ENCODE measurements around the gene MID1.

The MID1 gene

GRCh38 chrX:10620121-10620699, at the start of gene MID1:
Gene MID1, minus strand, starts transcription at chrX:10620585. Its CDS starts 53,038 bp downstream, at chrX:10567547.
- DNase-seq, result peak; percentile 90

DNA sequence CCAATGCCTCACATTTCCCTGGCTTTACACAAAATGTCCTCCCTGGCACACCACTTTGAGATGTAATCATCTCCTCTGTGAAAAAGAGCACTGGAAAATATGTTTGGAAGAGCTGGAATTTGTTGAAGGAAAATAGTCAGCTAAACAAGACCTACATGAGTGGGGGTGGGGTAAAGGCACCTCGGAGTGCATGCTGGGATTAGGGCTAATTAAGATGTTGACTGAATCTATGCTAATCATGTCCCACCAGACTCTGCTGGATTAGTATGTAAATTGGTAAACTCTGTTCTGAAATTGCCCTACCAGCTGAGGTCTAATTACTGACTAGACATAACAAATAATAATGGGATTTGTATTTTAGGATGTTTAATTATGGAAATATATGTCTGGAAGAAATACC, 46.8 kb upstream of the MID1 start:
- DNase-seq, result no peak

- DNase-seq, result no peak
Observed at GRCh38 chrX:10666102-10666501, 45.7 kb upstream of the MID1 start.

GRCh38 chrX:10665681-10666080, 45.3 kb upstream of the MID1 start:
- DNase-seq, result no peak

DNA sequence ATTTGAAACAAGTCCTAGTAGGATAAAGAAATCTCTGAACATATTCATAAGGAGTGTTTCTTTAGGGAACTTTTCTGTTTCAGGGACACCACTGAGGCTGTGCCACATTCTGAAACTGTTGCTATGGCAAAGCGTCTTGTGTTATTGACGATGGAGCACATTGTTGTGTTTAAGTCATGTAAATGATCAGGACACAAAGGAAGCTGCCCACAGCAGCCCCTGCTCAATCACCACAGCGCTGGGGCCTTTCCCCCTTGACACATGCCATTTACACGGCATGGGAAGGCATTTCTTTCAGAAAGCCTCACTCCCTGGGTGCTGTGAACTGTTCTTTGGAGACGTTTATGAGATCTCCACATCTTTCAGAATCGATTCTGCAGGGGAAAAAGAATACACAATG, 39.8 kb upstream of the MID1 start:
- DNase-seq, result no peak

GRCh38 chrX:10656214-10656613, 35.8 kb upstream of the MID1 start:
- DNase-seq, result no peak

DNA sequence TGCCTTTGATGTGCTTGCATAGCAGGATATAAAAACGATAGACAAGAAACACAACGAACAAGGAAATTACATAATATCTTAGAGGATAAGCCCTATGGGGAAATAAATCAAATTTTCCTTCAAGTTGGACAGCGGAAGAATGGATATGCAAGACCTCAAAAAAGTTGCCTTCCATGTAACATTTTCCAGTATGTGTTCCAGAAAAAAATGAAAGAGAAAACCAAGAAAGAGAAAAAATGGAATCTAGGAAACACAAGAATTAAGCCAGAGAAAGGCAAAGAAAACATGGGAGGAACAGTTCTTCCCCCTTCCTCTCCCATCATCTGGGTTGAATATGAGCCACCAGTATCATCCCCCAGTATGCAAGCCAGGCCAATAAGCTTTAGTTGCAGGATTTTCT, 34.6 kb upstream of the MID1 start:
- DNase-seq, result no peak

DNA sequence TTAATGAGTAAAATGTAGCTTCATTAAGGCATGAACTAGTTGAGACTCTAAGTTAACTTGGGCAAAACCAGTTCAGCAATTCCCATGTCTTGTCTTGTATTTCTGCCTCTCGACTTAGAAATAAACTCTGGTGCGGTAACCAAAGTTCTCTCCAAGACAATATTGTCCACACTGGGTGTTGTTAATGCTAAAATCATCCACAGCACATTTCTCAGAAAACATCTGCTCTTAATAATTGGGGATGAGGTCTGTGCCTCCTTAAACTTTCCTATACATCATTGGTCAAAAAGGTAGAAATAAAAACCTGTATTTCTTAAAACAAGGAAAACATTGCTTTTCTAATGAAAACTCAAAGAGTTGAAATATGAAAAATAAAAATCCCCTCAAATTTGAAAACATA, 32.9 kb upstream of the MID1 start:
- no peak for DNase-seq

- DNase-seq, result no peak
Observed at GRCh38 chrX:10649265-10649664, 28.9 kb upstream of the MID1 start.

GRCh38 chrX:10648614-10649013, 28.2 kb upstream of the MID1 start:
- DNase-seq, result peak; percentile 24

- no peak for DNase-seq
Observed at GRCh38 chrX:10636851-10637250, 16.5 kb upstream of the MID1 start.

- peak; percentile 33 for DNase-seq
Observed at GRCh38 chrX:10636337-10636736, 16.0 kb upstream of the MID1 start.

- DNase-seq, result no peak
Observed at GRCh38 chrX:10634392-10635161, 14.2 kb upstream of the MID1 start.

DNA sequence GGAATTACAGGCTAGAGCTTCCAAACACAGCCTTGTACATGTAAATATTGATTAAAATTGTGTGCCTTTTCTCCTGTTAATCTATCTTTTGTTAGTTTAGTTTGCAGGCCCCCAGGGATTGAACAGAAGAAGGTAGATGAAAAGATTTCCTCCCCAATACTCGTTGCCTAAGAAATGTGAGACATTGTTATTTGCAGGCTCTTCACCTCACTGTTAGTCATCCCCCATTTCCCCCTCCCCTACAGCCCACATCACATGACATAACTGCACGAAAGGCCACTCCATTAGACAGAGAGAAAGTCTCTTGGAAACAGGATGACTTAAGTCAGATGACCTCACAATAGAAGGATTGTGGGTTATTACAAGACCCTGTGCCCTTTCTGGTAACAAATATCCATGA, 13.3 kb upstream of the MID1 start:
- DNase-seq, result no peak

GRCh38 chrX:10631416-10632145, 11.2 kb upstream of the MID1 start:
- DNase-seq, result no peak

DNA sequence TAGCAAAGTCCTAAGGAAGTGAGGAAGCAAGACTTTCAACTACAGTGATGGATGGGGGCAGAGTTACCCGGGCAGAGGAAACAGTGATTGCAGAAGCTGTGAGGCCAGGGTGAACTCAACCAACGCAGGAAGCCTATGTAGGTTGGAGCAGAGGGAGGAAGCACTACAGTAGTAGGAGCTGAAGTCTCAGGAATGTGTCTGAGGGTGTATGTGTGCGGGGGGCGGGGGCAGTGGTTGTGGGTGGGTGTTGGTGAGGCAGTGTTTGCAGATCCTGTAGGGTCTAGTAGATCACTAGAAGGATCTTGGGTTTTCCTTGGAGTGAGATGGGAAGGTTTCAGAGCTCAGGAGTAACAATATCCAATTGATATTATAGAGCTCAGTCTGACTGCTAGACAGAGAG, 9.9 kb upstream of the MID1 start:
- no peak for DNase-seq

- no peak for DNase-seq
Observed at GRCh38 chrX:10629905-10630304, 9.5 kb upstream of the MID1 start.

DNA sequence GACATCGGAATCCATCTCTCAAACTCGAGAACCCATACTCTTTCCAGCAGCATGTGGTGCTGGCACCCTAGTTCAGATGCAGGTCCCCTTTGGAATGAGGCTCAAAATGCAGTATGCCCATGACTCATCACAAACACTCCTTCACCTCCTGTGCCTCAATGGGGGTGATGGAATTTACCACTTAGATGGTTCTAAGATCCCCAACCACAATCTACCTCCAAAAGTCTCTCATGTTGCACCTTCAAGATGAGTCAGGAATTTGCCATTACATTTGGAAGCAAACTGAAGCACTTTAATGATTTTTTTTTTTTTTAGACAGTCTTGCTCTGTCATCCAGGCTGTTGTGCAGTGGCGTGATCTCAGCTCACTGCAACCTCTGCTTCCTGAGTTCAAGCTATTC, 8.5 kb upstream of the MID1 start:
- DNase-seq, result no peak

DNA sequence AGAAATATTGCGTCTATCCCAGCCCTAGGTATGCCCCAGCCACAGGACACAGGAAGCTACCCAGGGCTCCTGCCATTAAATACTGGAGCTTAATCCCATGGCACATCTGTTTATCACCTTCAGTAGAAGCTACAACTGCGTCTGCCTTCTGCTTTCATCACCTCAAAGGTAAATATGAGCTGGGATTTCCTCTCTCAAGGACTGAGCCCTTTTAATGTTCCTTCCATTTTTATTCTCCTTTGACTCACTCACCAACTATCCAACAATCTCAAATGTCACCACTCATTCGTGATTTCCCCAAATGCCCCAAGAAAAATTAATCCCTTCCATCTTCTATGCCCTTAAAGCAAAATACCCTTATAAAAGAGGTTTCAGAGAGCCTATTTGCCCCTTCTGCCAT, 1.8 kb upstream of the MID1 start:
- no peak for DNase-seq

DNA sequence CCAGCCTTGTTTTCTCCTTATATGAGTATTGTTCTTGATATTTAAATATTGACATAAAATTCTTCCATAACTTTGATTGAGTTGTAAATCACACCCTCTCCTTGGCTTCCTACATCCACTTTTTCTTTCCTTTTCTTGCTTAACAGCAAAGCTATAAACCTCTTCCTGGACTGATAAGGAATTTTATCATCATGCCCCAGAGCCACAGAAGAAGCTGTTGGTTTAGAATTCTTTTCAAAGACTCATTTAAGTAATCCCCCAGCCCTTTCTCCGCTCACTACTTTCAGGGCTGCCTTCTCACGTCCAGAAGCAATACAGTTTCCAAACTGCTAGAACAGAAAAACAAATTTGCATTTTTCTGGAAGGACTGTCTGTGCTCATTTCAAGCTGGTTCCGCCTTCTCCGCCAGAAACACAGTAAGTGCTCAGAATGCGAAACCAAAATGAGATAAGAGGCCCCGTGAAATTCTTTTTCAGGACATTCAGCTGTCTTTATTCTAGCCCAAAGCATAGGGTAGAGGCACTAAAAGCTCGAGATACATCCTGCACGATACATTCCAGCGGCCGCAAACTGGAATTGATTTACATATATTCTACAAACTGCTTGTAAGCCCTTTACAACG, 849 bp downstream of the MID1 start:
- no peak for DNase-seq

DNA sequence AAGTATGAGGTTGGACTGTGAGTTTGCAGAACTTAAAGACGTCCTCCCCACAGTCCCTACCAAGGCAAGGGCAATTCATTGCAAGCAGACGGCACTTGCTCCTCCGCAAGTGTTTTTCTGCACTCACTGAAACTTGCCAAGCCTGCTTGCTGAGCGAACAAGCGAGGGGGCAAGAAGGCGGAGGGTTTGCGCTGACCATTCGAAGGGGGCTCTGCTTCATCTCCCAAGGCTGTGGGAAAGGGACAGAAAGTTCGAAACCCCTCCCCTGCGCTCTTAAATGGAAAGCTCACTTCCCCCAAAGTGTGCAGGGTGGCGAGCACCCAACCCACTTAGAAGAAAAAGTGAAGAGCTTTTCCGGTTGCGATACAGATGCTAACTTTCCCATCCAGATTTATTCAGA, 1.4 kb downstream of the MID1 start:
- peak; percentile 27 for DNase-seq

DNA sequence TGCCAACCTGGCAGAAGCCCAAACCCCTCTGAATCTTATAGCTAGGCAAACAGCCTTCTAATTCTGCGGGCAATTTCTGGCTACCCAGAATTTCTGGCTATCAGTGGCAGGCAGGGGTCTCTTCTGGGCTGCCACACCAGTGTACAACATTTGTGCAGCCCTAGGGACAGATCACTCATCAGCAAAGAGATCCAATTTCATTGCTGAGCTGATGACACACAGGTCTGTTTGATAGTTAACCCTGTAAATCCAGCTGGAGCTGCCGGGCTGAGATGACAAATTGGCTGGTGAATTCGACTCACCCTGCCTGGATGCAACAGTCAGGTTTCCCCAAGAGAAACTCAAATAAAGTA, 2.4 kb downstream of the MID1 start:
- DNase-seq, result no peak

DNA sequence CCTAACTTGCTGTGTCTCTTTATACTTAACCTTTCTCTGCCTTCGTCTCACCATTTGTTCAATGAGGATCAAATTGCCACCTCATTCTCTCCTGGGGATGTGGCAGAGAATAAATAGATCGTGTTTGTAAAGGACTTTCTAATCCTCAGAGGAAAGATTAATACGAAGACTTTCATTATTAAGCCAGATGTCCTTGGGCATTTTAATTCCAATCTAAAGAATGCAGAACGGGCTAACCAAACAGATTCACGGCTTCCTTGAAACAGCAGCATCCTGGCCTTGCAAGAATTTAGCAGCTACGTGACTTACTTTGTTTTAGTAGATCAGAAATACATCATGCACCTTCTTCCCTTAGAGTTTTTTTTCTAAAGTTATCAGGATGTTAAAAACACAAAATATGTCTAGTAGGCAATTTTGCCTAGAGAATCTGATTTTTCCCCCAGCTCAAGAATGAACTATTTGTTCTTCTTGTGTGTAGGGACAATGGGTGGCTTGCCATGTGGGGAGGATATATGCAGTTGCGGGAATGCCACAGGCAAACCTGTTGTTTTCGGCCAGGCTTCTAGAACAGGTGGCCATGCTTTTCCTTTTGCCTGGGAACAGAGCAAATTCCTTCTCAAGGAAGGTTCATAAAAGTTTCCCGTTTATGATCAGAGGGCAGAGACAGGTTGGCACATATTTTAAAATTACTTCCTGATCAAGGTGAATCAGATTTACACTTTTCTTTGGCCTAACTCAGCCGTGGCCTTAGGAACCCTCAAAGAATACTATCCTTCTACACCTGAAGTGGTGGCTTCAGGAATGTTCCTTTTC, 3.0 kb downstream of the MID1 start:
- no peak for DNase-seq

Data from right hindlimb (tissue), 1 donor.